Measurements from ENCODE around the gene D2HGDH.
"Not testable (repeated sequence)": the region's sequence is repeated elsewhere in the genome, so short reads cannot be mapped to it uniquely, and the experiment has no call there.

Gene D2HGDH

DNA sequence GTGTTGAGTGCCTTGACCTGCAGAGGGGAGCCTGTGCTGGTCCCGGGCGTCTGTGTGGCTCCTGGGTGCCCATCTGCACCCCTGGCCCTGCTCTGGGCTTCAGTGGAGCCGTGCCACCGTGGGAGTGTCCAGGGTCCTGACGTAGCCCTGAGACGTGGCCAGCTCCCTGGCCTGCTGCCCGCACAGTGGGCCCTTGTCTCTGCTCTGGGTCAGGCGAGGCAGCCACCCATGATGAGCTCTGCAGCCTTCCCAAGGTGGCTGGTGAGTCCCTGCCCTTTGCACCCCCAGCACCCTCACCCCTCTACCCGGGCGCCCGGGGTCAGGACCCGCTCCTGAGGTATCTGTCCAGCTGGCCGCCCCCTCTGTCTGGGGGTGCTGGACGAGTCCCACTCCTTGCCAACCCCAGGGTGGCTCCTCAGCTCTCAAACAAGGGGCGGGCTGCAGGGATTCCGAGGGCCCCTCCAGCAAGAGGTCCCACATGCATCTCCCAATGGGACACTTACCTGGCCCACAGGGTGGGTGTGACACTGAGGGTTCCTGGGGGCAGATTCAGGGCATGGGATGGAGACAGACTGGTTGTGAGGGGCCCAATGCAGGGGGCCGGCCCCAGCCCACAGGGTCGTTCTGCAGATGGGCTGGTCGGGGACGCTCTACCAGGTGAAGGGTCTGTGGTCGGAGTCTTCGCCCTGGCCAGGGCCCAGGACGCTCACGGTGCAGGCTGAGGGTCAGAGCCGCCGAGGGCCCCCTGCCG is 76.9 kb downstream of the D2HGDH start:
- no peak for DNase-seq

DNA sequence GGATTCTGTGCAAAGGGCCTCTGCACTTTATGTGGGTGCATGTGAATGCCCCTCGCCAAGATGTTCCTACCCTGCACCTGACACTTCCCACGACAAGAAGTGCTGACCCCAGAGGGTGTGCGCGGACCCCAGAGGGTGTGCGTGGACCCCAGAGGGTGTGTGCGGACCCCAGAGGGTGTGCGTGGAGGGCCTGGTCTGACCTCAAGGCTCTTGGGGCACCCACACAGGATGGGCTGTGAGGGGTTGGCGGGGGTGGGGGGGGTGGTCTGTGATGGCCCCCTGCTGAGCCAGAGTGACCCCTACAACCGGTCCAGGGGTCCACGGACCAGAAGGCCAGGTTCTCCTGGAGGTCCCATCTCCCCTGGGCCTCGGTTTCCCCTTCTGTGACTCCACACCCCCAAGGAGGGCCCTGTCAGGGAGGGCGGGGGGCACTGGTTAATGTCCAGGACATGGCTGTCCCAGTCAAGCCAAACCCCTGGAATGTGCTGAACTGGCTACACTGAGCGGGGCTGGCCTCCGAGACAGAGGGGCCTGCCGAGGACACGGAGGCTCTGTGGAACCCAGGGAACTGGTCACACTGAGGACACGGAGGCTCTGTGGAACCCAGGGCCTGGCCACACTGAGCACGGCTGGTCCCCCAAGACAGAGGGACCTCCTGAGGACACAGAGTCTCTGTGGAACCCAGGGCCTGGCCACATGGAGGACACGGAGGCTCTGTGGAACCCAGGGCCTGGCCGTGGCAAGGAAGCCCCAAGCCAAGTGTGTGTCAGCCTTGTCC is 77.7 kb downstream of the D2HGDH start:
- DNase-seq, result no peak

DNA sequence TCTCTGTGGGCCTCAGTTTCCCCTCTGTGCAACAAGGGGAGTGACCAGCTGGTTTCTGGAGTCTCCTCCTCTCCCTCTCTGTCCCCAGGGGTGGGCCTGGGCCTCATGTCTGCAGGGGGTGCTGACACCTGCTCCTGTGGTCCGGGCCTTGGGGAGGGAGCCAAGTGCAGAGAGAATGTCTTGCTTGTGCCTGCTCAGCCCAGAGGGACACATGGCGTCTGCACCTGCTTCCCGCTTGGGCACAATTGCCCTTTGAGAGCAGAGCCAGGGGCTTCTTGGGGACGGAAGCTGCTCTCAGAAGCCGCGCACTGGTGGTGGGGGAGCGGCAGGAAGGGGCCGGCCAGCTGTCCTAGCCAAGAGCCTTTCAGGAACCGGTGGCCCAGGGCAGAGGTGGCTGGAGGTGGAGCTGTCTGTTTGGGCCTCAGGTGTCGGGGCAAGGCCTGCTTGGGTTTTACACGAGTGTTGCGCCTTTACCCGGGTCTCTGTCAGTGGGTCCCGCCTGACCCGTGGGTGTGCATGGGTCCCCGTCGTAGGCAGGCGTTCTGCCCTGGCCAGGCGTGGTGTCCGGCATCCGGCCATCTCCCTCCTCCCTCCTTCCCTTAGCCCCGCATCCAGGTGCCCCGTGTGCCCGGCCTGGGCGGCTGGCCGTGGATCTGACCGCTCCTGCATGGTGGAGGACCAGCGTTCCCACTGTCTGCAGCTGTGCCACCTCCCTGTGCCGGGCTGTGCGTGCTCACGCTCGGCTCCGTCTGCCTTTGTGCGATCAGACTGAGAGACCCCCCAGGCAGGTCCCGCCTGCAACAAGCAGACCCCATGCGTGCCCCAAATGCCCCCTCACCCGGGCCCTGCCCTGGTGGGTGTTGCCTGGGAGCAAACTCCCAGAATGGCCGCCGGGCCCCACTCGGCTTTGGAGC is 78.6 kb downstream of the D2HGDH start:
- DNase-seq, result no peak

DNA sequence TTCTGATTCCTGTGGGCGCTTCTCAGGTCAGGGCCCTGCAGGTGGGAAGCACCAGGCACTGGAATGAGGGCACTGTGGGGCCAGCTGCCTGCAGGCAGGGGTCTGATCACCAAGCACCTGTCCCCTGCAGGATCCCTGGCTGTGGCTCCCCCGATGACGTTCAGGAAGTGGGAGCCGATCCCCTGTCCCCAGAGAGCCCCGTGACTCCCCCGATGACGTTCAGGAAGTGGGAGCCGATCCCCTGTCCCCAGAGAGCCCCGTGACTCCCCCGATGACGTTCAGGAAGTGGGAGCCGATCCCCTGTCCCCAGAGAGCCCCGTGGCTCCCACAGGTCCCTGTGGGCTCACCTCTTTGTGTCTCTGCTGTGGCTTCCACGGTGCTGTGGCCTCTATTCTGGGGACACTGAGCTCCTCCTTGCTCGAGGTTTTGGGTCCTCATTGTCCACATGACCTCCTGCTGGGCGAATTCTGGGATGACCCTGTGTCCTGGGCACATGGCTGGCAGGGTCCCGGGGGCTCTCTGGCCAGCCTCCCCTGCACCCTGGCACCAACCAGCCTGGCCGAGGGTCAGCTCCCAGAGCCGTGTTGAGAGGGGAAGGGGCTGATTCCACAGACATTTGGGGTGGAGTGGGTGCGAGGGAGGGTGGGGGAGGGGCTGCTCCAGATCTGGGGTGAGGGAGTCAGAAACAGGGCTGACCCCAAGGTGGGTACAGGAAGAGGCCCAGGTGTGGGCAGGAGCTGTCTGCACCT is 79.4 kb downstream of the D2HGDH start:
- DNase-seq, result no peak

DNA sequence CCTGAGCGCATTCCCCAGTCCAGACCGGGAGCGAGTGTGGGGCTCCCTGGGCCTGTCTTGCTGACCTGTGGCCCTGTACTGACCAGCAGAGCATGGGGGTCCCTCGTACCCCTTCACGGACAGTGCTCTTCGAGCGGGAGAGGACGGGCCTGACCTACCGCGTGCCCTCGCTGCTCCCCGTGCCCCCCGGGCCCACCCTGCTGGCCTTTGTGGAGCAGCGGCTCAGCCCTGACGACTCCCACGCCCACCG is 79.9 kb downstream of the D2HGDH start:
- DNase-seq, result no peak

DNA sequence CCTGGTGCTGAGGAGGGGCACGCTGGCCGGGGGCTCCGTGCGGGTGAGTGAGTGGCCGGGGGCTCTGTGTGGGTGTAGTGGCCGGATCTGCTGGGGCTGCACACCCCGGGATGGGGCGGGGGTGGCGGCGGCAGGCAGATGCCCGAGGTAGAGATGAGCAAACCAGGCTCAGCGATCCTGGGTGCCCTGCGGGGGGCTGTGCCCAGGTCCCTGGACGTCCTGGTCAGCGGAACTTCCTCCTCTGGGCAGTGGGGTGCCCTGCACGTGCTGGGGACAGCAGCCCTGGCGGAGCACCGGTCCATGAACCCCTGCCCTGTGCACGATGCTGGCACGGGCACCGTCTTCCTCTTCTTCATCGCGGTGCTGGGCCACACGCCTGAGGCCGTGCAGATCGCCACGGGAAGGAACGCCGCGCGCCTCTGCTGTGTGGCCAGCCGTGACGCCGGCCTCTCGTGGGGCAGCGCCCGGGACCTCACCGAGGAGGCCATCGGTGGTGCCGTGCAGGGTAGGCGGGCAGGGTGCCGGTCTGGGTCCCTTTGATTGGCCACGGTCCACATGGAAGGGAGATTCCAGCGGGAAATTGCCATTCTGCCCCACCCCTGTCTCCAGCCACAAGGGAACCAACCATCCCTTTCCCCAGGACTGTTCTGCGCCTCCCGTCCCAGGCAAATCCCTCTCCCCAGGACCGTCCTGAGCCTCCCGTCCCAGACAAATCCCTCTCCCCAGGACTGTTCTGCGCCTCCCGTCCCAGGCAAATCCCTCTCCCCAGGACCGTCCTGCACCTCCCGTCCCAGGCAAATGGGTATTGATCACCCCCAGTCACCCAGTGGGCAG is 80.4 kb downstream of the D2HGDH start:
- no peak for DNase-seq

DNA sequence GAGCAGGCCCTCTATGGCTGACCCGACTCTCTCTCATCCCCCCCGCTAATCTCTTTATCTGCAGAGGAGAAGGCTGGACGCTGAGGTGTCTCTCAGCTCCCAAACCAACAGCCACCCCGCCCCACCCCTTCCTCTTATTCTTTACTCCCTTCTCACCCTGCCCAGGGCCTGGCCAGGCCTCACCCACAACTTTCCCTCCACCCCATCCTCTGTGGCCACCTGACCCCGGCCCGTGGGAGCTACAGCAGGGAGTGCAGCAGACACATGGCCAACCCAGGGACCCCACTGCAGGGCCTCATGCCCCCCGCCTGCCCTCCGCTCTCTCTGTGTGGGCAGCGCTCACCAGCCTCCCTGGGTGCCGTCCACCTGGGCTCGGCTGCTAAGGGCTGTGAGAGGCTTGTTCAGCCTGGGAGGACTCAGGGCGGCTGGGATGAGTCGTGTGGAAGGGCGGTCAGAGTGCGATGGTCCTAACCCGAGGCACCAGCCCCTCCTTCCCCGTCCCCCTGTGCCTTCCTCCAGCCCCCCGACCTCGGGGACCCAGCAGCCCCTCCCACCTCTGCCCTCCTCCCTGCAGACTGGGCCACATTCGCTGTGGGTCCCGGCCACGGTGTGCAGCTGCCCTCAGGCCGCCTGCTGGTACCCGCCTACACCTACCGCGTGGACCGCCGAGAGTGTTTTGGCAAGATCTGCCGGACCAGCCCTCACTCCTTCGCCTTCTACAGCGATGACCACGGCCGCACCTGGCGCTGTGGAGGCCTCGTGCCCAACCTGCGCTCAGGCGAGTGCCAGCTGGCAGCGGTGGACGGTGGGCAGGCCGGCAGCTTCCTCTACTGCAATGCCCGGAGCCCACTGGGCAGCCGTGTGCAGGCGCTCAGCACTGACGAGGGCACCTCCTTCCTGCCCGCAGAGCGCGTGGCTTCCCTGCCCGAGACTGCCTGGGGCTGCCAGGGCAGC is 81.3 kb downstream of the D2HGDH start:
- DNase-seq, result no peak

DNA sequence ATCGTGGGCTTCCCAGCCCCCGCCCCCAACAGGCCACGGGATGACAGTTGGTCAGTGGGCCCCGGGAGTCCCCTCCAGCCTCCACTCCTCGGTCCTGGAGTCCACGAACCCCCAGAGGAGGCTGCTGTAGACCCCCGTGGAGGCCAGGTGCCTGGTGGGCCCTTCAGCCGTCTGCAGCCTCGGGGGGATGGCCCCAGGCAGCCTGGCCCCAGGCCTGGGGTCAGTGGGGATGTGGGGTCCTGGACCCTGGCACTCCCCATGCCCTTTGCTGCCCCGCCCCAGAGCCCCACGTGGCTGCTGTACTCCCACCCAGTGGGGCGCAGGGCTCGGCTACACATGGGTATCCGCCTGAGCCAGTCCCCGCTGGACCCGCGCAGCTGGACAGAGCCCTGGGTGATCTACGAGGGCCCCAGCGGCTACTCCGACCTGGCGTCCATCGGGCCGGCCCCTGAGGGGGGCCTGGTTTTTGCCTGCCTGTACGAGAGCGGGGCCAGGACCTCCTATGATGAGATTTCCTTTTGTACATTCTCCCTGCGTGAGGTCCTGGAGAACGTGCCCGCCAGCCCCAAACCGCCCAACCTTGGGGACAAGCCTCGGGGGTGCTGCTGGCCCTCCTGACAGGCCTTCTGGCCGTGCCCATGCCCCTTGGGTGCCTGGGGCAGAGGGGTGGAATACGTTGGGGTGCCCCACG is 82.1 kb downstream of the D2HGDH start:
- DNase-seq, result no peak

DNA sequence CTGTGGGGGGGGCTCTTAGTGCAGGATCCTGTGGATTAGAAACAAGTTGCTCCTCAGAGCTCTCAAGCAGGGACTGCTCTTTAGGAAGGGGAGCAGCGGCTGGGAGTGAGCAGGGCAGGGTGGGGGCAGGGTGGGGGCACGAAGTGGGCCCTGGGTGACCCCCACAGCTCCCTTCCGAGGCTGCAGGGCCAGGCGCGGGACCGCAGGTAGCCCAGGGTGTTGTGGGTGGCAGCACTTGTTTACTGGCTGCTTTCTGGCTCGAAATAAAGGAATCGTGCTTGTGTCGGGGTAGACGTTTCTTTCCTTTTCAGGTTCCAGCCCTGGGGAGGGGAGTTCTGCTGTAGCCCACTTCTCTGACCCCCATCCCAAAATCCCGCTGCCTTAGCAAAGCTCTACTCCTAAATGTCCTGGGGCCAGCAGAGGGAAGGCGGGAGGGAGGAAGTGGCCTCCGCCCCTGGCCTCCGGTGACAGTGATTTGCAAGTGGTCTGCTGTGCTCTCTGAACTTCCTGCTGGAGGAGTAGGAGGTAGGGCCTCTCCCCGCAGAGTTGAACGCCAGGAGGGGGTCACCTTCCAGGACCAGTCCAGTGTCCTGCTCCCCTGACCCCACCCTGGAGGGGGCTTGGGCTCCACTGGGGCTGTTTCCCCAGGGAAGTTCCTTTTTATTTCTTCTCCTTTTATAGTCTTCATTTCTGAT is 82.8 kb downstream of the D2HGDH start:
- DNase-seq, result no peak

DNA sequence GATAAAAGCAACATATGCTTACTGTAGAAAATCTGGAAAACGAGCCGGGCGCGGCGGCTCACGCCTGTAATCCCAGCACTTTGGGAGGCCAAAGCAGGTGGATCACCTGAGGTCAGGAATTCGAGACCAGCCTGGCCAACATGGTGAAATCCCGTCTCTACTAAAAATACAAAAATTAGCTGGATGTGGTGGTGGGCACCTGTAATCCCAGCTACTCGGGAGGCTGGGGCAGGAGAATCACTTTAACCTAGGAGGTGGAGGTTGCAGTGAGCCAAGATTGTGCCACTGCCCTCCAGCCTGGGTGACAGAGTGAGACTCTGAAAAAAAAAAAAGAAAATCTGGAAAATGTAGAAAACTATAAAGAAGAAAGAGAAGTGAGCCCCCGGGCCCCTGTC is 83.4 kb downstream of the D2HGDH start:
- DNase-seq, result not testable (repeated sequence)

Data from bone marrow (tissue), 2 donors.